RWPE2 (cell line): ENCODE data around the gene NLN.

Experiments
- ATAC-seq: fragments of 200-7000 bp; cut with Tn5 transposase; 3 replicates; pipeline ENCODE4 v1.9.1; 2021; ENCODE audit warnings: low read depth
- DNase-seq: peaks from one replicate; pipeline ENCODE4 v3.0.0-alpha.2; 2020; ENCODE audit warnings: low spot score
- H3K27ac ChIP-seq: fragments of 450-650 bp; 2 replicates; pipeline ENCODE4 v1.5.1; 2017; ENCODE audit warnings: mild to moderate bottlenecking; ENCODE audit not compliant: poor library complexity, severe bottlenecking
- H3K27me3 ChIP-seq: fragments of 250-450 bp; sonication (Bioruptor Pico); 2 replicates; pipeline ENCODE4 v1.5.1; 2021; ENCODE audit warnings: mild to moderate bottlenecking, moderate library complexity; ENCODE audit not compliant: insufficient read depth, poor library complexity, severe bottlenecking
- H3K36me3 ChIP-seq: fragments of 250-450 bp; sonication (Bioruptor Pico); 2 replicates; pipeline ENCODE4 v1.5.1; 2020; ENCODE audit warnings: low read depth, mild to moderate bottlenecking, moderate library complexity
- H3K4me1 ChIP-seq: fragments of 250-450 bp; sonication (Bioruptor Pico); 2 replicates; pipeline ENCODE4 v1.5.1; 2021; ENCODE audit warnings: mild to moderate bottlenecking, moderate library complexity; ENCODE audit not compliant: insufficient read depth, poor library complexity, severe bottlenecking
- H3K4me3 ChIP-seq: fragments of 250-450 bp; sonication (Bioruptor Pico); 2 replicates; pipeline ENCODE4 v1.5.1; 2021; ENCODE audit warnings: mild to moderate bottlenecking, moderate library complexity; ENCODE audit not compliant: severe bottlenecking
- H3K9me3 ChIP-seq: fragments of 250-450 bp; sonication (Bioruptor Pico); 2 replicates; pipeline ENCODE4 v1.5.1; 2021; ENCODE audit warnings: mild to moderate bottlenecking, moderate library complexity; ENCODE audit not compliant: severe bottlenecking
- TF ChIP-seq, protein P1 (sequence below): fragments of 450-650 bp; IDR thresholded peaks from one replicate; pipeline ENCODE4 v1.5.1; 2017; ENCODE audit warnings: mild to moderate bottlenecking, moderate library complexity; ENCODE audit not compliant: poor library complexity, severe bottlenecking

The NLN gene

DNA sequence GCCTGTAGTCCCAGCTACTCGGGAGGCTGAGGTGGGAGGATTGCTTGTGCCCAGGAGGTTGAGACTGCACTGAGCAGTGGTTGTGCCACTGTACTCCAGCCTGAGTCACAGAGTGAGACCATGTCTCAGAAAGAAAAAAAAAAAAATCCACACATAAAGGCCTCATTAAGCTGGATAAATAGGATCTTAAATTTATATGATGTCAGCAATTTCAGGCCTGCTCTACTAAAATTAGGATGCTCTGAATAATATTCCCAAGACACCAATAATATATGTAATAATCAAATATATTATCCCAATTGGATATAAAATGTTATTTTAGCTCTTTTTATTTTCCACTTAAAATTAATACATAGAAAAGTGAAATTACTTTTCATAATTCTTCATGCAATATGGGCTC, 43.6 kb downstream of the NLN start:
- Histone ChIP-seq H3K36me3 (peaks cover 16% of the 10 kb centered on the region), H3K9me3 (no peaks in the 10 kb centered on the region), H3K4me1 (peaks cover 12% of the 10 kb centered on the region), H3K4me3 (no peak overlapping the region), H3K27me3 (no peaks in the 10 kb centered on the region), H3K27ac (no peak overlapping the region)
- DNase-seq (no peak), ATAC-seq (no peak)
- TF ChIP-seq, protein P1, sequence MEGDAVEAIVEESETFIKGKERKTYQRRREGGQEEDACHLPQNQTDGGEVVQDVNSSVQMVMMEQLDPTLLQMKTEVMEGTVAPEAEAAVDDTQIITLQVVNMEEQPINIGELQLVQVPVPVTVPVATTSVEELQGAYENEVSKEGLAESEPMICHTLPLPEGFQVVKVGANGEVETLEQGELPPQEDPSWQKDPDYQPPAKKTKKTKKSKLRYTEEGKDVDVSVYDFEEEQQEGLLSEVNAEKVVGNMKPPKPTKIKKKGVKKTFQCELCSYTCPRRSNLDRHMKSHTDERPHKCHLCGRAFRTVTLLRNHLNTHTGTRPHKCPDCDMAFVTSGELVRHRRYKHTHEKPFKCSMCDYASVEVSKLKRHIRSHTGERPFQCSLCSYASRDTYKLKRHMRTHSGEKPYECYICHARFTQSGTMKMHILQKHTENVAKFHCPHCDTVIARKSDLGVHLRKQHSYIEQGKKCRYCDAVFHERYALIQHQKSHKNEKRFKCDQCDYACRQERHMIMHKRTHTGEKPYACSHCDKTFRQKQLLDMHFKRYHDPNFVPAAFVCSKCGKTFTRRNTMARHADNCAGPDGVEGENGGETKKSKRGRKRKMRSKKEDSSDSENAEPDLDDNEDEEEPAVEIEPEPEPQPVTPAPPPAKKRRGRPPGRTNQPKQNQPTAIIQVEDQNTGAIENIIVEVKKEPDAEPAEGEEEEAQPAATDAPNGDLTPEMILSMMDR: no peak

DNA sequence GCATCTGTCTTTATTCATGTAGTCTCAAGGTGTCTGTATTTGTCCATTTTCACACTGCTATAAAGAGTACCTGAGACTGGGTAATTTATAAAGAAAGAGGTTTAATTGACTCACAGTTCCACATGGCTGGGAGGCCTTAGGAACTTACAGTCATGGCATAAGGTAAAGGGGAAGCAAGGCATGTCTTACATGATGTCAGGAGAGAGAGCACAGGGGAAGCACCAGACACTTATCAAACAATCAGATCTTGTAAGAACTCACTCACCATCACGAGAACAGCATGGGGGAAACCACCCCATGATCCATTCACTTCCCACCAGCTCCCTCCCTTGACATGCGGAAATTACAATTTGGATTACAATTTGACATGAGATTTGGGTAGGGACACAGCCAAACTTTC, 44.2 kb downstream of the NLN start:
- Histone ChIP-seq H3K9me3 (no peaks in the 10 kb centered on the region), H3K27me3 (no peaks in the 10 kb centered on the region), H3K4me3 (no peak overlapping the region), H3K4me1 (peaks cover 12% of the 10 kb centered on the region), H3K36me3 (peaks cover 16% of the 10 kb centered on the region), H3K27ac (no peak overlapping the region)
- TF ChIP-seq, protein P1: no peak
- ATAC-seq (no peak), DNase-seq (no peak)

DNA sequence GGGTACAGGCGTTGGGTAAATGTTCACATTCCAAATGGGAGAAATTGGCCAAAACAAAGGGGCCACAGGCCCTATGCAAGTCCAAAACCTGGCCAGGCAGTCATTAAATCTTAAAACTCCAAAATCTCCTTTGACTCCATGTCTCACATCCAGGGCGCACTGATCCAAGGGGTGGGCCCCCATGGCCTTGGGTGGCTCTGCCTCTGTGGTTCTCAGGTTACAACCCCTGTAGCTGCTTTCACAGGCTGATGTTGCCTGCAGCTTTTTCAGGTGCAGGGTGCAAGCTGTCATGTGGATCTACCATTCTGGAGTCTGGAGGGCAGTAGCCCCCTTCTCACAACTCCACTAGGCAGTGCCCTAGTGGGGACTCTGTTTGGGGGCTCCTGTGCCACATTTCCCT, 44.8 kb downstream of the NLN start:
- Histone ChIP-seq H3K36me3 (peaks cover 16% of the 10 kb centered on the region), H3K27ac (no peak overlapping the region)
- DNase-seq: no peak

DNA sequence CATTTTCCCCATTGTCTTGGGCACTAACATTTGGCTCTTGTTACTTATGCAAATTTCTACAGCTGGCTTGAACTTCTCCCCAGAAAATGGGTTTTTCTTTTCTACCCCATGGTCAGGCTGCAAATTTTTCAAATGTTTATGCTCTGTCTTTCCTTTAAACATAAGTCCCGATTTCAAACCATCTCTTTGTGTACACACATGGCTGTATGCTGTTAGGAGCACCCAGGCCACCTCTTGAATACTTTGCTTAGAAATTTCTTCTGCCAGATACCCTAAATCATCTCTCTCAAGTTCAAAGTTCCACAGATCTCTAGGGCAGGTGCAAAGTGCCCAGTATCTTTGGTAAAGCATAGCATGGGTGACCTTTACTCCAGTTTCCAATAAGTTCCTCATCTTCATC, 45.6 kb downstream of the NLN start:
- Histone ChIP-seq H3K27ac (no peak overlapping the region), H3K27me3 (no peaks in the 10 kb centered on the region), H3K9me3 (no peaks in the 10 kb centered on the region), H3K36me3 (peaks cover 16% of the 10 kb centered on the region), H3K4me1 (peaks cover 12% of the 10 kb centered on the region), H3K4me3 (no peak overlapping the region)
- TF ChIP-seq, protein P1: no peak
- ATAC-seq (no peak), DNase-seq (no peak)

More for the DNA sequence above, 44.8 kb downstream of the NLN start:
- ATAC-seq: no peak
- TF ChIP-seq, protein P1: no peak
- H3K4me3 ChIP-seq: no peak overlapping the region
- no peaks in the 10 kb centered on the region for H3K9me3 ChIP-seq
- peaks cover 12% of the 10 kb centered on the region for H3K4me1 ChIP-seq
- no peaks in the 10 kb centered on the region for H3K27me3 ChIP-seq

DNA sequence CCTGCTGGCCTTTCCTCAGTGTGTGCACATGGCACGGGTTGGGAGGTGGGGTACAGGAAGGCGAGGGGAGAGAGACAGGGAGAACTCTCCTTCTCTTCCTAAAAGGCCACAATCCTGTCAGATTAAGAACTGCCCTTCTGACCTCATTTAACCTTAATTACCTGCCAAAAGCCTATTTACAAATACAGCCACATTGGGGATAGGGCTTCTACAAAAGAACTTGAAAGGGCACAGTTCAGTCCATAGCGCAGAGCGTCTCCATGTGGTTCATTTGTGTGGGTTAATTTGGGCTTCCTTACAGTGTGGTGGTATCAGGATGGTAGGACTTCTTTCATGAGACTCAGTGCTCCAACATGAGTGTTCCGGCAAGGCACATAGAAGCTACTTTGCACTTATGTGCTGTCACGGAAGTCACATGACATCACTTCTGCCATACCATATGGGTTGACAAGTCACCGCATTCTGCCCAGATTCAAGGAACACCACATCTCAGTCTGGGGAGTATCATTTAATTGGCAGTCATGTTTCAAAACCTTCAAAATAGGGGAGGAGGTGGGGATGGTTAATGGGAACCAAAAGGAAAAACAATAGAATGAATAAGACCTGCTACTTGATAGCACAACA, 46.8 kb downstream of the NLN start:
- TF ChIP-seq, protein P1: no peak
- Histone ChIP-seq H3K27me3 (no peaks in the 10 kb centered on the region), H3K27ac (peak overlapping the region; percentile 40)

More for the DNA sequence above, 46.8 kb downstream of the NLN start:
- ATAC-seq (no peak; the same call in 2 of the 3 replicates), DNase-seq (no peak)
- Histone ChIP-seq H3K36me3 (peaks cover 7% of the 10 kb centered on the region), H3K9me3 (no peaks in the 10 kb centered on the region), H3K4me1 (peaks cover 12% of the 10 kb centered on the region), H3K4me3 (no peak overlapping the region)
